ENCODE measurements around the gene TENM3.

- TF ChIP-seq CTCF (conservative IDR thresholded peaks at IDR 0.05; ENCODE audit: low read length) (no peak), EZH2phosphoT487 (IDR thresholded peaks at IDR 0.05; ENCODE audit: borderline replicate concordance, low read depth, low read length) (no peak)
These were observed 289.2 kb downstream of the TENM3 start for GRCh38 chr4:182532441-182532840.

Measured in OCI-LY7 (cell line).